HG02588 (cell line): ENCODE measurements around the gene GPRIN1.

Source experiments
- ATAC-seq: cut with Tn5 transposase; IDR thresholded peaks from one replicate; pipeline ENCODE4 v1.9.1; 2021; ENCODE audit warnings: mild to moderate bottlenecking, moderate library complexity; ENCODE audit not compliant: unreplicated experiment

GPRIN1 gene

DNA sequence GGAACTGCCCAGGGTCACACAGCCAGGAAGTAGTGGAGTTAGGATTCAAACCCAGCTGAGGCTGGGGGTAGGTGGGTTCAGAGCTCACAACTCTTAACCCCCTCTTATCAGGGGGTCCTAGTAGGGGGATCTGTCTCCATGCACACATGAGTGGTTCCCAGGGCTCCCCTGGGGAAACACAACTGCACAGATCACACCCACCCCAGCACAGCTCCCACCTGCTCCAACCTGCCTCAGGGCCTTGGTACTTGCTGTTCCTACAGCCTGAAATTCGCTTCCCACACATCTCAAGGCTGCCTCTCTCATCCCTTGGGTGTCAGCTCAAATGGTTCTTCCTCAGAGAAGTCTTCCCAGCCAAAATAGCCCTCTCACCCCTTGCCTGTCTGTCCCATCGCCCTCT, 15.6 kb upstream of the GPRIN1 start:
- ATAC-seq = no peak

- no peak for ATAC-seq
Measured at GRCh38 chr5:176624938-176625337, 15.0 kb upstream of the GPRIN1 start.

GRCh38 chr5:176624142-176624541, 14.2 kb upstream of the GPRIN1 start:
- ATAC-seq = no peak

DNA sequence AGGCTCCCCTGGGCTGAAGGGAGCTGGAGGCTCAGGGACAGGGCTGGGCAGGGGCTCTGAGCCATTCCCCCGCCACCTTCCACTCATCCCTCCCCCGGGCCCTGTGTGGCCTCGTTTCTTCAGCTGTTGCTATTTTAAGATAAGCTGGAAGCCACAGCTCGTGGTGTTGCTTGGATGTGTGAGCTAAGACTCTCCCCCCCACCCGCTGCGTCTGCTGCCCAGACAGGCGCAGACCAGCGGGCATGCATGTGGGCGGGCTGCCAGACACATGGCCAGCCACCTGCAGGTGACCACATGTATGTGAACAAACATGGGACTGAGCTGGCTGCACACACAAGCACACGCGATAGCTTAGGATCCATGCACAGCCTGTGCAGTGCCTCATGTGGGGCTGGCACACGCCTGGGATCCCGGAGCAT, 11.7 kb upstream of the GPRIN1 start:
- ATAC-seq = no peak

DNA sequence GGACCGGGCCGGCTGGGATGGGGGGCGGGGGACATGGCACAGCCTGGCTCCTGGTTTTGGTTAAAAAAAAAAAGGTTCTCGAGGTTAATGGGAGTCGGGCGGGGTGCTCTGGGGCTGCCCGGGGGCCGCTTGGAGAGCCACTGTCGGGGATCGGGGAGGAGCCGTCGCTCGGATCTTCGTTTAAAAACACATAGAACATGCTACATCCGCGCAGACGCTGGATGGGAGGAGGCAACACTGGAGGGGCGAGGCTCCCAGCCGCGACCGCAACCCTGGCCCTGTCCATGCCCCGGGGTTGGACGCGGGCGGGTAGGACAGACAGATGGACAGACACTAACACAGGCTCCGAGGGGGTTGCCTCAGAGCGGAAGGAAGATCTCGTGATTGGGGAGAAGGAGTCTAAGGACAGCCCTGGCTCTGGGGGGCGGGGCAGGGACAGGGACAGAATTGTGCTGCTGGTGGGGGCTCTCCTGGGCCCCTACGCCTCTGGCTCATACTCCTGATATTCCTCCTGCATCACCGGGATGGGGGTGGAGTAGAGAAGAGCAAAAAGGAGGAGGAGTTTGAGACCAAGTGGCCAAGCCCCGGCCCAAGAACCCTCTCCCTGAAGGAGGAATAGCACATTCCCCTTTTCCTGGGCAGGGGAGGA, 10.5 kb upstream of the GPRIN1 start:
- ATAC-seq = no peak

DNA sequence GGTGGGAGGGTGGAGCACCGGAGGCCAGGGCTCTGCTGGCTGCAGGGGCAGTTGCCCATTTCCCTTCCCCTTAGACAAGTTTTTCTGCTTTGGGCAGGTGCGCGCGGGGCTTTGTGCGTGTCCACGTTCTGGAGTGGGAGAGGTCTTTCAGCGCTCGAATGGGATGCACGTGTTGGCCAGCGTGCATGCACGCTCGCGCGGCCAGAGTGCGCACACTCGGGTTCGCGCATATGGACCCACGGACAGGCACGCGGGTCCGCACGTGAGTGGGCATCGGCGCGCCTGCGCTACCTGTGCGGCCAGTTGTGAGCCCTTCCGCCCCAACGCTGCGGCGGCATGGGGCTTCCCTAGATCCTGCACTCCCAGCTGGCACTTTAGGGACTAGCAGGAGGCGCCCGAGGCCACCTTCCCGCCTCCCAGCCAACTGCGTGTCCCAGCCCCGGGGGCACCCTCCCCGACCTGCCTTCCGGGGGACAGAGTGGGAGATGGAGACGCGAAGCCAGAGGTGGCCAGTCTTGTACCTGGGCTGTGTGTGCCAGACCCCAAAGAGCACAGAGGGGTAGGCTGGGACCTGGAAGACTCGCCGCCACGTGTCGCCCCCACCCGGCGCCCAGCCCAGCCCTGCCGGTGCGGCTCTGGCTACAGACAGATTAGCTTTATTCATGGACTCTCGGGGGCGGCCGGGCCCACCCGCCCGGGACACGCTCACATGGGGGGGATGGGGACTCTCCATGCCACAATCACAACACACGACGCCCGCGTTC, 9.8 kb upstream of the GPRIN1 start:
- ATAC-seq = no peak

GRCh38 chr5:176619203-176619568, 9.2 kb upstream of the GPRIN1 start:
- ATAC-seq = peak; percentile 75

- no peak for ATAC-seq
Measured at GRCh38 chr5:176618783-176619182, 8.8 kb upstream of the GPRIN1 start.

DNA sequence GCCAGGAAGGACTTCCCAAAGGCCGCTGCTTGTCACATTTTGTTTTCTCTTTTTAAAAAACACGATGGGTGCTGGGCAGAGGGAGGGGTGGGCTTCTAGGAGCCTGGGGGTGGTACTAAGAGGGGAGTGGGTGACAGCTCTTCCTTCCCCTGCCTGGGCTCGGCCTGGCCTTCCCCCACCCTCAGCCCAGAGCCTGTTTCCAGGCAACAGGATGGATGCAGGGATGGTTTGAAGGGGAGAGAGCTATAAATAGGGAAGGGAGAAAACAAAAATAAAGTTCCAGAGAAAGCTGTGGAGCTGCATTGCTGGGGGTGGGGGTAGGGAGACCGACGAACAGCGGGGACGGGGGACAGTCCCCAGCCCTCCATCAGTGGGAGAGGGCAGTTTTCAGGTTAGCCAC, 6.6 kb upstream of the GPRIN1 start:
- no peak for ATAC-seq

- ATAC-seq = no peak
Measured at GRCh38 chr5:176614805-176615478, 5.0 kb upstream of the GPRIN1 start.

GRCh38 chr5:176612855-176613254, 2.9 kb upstream of the GPRIN1 start:
- ATAC-seq = no peak

DNA sequence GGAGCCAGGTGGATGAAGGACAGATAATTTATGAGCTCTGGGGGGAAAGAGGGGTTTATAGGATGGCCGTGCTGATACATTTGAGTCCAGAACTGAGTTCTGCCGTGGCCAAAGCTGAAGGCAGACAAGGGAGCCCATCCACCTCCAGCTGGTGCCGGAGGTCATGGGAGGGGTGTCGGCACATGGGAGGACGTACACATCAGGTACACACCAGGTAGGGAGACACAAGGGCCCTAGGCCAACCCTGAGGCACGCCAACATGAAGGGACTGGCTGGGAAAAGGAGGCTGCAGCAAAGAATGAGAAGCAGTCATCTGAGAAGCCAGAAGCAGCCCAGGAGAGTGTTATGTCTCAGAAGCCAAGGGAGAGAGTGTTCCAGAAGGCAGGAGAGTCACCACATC, 2.1 kb upstream of the GPRIN1 start:
- ATAC-seq = no peak

DNA sequence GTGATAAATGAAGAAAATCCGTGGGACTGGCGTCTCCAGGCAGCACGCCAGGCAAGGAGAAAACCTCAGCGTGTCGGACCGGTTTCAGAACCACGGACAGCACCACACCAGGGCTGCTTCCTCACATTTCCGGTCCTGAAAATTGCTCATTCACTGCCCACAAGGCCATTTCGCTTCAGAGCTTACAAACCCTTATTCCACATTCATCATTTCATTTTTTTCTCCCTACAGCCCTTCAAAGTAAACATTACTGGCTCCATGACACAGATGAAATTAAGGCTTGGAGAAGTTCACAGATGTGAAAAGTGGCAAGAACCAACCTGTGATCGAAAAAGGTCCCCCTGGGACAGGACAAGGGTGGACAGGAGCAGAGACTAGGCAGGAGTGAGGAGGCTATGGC, 1.5 kb upstream of the GPRIN1 start:
- ATAC-seq = no peak

DNA sequence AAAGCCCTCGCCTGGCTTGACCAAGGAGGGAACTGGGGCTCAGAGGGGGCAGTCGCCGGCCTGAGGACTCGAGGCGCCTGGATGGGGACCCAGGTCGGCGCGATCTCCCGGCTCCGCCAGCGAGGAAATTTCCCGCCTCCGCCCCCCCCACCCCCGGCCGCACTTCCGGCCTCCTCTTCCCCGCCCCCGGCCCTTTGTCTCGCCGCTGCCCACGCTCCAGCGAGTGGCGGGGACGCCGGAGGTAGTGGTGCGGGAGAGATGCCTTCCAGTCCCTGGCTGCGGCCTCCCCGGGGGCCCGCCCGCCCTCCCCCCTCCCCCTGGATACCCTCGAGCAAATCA, 448 bp upstream of the GPRIN1 start:
- peak; percentile 10 for ATAC-seq

- peak; percentile 15 for ATAC-seq
Measured at GRCh38 chr5:176608937-176609723, 826 bp downstream of the GPRIN1 start.

- no peak for ATAC-seq
Measured at GRCh38 chr5:176608142-176608705, 1.7 kb downstream of the GPRIN1 start.

DNA sequence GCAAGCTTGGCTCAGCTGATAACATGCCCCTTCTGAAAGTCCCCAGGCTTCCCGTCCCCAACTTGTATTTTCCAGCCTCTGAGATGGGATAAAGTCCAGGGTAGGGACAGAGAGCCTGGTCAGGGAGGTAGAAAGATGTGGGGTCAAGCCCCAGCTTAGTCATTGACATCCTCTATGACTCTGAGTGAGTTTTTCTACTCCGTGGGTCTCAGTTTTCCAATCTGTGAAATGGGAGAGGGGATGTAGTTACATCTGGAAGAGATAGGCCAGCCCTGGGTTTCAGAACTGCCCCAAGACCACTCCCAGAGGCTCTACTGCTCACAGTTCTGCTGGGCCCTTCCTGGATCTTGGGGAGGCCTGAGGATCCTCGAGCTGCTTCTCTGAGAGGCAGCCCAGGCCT, 3.1 kb downstream of the GPRIN1 start:
- ATAC-seq = no peak

DNA sequence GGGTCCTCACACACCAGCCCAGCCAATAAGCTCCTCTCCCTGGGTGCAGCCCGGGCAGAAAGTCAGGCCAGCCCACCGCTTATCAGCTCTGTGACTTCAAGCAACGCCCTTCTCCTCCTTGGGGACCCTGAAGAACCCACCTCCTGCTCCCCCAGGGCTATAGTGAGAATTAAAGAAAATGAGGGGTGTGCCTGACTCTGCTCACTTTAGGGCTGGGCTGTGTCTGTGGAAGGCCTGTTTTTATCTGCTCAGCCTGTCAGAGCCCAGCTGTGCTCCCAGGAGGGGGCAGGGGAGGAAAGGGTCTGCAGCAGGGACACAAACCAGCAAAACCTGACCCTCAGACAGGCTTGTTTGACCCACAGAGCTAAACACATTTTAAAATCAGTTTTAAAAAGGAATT, 3.9 kb downstream of the GPRIN1 start:
- no peak for ATAC-seq

GRCh38 chr5:176603091-176603490, 6.9 kb downstream of the GPRIN1 start:
- ATAC-seq = no peak

- no peak for ATAC-seq
Measured at GRCh38 chr5:176601901-176602482, 8.0 kb downstream of the GPRIN1 start.
